ENCODE results near the gene LRRC8D.

DNA sequence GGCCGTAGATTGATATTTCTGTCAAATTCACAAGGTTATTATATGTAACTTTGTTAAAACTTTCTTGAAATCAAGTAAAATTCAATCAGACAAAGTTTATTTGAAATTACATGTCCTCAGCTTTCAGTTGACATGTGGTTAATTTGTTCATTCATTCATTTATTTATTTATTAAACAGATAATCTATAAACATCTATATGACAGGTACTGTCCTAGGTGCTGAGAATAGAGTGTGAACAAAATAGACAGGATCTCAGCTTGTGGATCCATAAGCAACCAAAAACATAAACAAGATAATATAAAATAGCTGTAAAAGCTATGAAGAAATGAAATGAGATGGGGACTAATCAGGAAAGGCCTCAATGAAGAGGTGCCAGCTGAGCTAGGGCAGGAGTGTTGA, 72.0 kb downstream of the LRRC8D start:
- TF ChIP-seq, protein P1, sequence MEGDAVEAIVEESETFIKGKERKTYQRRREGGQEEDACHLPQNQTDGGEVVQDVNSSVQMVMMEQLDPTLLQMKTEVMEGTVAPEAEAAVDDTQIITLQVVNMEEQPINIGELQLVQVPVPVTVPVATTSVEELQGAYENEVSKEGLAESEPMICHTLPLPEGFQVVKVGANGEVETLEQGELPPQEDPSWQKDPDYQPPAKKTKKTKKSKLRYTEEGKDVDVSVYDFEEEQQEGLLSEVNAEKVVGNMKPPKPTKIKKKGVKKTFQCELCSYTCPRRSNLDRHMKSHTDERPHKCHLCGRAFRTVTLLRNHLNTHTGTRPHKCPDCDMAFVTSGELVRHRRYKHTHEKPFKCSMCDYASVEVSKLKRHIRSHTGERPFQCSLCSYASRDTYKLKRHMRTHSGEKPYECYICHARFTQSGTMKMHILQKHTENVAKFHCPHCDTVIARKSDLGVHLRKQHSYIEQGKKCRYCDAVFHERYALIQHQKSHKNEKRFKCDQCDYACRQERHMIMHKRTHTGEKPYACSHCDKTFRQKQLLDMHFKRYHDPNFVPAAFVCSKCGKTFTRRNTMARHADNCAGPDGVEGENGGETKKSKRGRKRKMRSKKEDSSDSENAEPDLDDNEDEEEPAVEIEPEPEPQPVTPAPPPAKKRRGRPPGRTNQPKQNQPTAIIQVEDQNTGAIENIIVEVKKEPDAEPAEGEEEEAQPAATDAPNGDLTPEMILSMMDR (IDR thresholded peaks at IDR 0.05): no peak
- no peak for TF ChIP-seq POLR2AphosphoS5 (IDR thresholded peaks at IDR 0.05; ENCODE audit: insufficient read depth in 1 of 2, low read depth in 1 of 2)
